GM19239 (cell line): Measurements from ENCODE around the gene DERA.
"Not testable (repeated sequence)": the region's sequence is repeated elsewhere in the genome, so short reads cannot be mapped to it uniquely, and the experiment has no call there.

Experiments
- DNase-seq: peaks from one replicate; pipeline ENCODE4 v3.0.0; 2011; ENCODE audit warnings: low spot score; ENCODE audit not compliant: insufficient read length
- FAIRE-seq: peaks from 2 replicates; lab custom pipeline; 2011; peaks lifted over from hg19 to GRCh38; lab: Jason Lieb, UNC

DERA gene

DNA sequence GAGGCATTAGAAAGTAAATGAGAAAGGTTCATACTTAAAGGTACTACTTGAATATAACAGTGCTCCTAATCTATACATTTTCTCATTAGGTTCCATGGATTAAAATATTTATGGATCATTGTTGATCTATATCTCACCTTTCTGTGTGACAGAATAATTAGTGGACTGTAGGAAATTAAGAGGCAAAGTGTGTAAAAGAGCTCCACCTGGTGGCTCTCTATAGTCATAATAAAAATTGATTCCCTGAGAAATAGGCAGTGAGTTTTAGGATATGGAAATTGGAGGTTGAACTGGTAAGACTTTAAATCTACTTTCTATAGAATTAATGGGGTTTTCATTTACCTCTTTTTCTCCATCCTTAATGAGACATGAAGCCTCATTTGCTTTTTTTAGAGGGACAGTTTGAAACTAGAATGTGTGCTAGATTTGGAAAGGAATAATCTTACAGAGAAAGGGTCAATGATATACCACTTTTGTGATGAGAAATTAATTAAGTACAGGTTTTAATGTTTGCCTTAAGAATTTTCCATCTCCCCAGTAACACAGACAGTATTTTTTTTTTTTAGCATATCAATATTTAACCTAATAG is 11.8 kb upstream of the DERA start:
- FAIRE-seq = peak; percentile 86
- no peak for DNase-seq

DNA sequence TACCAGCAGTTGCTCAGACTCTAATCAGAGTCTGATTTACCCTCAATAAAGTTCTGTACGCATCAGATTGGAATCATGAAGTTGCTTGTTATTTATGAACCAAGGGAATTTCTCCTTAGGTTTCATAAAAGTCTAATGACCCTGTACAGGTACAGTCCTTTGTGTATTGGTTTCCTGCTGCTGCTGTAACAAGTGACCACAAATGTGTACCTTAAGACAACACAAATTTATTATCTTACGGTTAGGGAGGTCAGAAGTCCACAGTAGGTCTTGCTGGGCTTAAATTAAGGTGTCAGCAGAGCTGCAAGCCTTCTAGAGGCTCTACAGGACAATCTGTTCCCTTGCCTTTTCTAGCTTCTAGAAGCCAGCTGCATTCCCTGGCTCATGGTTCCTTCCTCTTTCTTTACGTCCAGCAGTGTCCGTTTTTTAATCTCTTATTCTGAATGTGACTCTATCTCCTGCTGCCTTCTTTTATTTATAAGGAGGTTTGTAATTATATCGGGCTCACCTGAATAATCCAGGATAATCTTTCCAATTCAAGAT is 6.7 kb upstream of the DERA start:
- no peak for DNase-seq

GRCh38 chr12:15910468-15910863 is 666 bp upstream of the DERA start:
- FAIRE-seq (no peak), DNase-seq (no peak)

More for the DNA sequence above, 6.7 kb upstream of the DERA start:
- FAIRE-seq = no peak

GRCh38 chr12:15911931-15912330 is 799 bp downstream of the DERA start:
- not testable (repeated sequence) for FAIRE-seq, DNase-seq

GRCh38 chr12:15914131-15914530 is 3.0 kb downstream of the DERA start:
- not testable (repeated sequence) for FAIRE-seq, DNase-seq

DNA sequence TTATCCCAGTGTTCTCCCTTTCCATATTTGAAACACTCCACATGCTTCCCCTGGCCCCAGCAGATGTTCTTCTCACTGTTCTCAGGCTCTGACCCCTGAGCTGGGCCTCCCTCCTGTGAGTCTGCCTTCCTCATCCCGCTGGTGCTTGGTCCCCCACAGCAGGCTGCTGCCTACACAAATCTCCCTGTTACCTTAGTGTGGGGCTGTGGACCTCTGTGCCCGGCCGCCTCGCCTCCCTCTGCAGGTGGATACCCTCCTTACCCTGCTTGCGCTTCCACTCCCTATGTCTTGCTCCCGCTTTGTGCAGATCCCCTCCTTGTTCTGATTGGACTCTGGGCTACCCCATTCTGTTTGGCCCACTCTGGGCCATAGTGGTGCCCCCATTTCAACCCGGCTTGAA is 6.9 kb downstream of the DERA start:
- no peak for DNase-seq
- FAIRE-seq = no peak

- DNase-seq = no peak
- no peak for FAIRE-seq
These were observed 8.3 kb downstream of the DERA start for GRCh38 chr12:15919418-15919817.

- no peak for FAIRE-seq
- DNase-seq = no peak
These were observed 13.8 kb downstream of the DERA start for GRCh38 chr12:15924956-15925355.

DNA sequence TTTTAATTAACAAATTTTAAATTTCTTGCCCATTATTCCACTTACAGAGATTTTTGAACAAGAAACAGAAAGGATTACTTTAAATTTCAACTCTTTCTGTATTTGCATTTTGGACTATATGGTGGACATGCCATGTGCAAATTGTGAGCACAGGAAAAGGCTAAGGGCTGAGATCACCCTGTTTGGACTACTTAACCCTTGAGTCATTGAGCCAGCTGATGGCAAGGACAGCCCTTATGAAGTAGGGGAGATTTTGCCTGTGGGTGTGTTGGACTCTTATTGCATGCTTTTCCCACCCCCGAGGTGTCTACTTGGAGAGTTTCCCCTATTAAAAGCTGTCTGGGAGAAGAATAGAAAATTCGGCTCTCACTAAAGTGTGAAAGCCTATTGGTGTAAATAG is 17.2 kb downstream of the DERA start:
- FAIRE-seq (no peak), DNase-seq (no peak)

DNA sequence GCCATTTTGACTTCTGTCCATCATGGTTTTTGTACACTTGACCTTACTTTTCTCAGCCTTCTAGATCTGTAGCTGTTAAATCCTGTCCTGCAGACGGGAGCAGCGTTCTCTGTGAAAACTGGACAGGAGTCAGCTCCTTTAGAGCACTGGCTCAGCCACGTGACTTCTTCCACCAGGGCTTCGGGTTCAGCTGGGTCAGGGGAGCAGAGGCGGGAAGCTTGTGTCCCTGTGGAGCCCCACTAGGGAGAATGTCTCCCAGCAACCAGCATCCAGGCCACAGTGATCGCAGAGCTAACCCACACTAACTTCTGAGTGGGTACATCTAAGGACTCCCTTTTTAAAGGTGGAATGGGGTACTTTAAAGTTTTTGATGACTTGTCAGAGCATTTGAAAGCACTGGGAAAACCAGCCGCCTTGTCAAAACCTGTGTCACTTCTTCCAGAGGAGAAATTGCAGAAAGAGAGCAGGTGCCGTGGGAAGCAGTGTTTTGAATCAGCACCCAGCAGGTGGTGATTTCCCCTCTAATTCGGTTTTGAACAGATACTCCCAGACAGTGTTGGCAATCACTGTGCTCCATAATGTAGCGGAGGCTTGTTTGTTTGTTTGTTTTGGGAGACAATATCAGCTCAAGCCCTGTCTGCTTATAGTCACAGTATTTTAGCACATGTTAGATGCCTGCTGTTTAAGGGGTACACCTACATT is 17.9 kb downstream of the DERA start:
- DNase-seq (no peak), FAIRE-seq (no peak)

GRCh38 chr12:15931590-15932053 is 20.5 kb downstream of the DERA start:
- DNase-seq (no peak), FAIRE-seq (peak; percentile 73)

- FAIRE-seq = no peak
- DNase-seq = no peak
These were observed 21.2 kb downstream of the DERA start for GRCh38 chr12:15932327-15932726.

GRCh38 chr12:15932971-15933370 is 21.8 kb downstream of the DERA start:
- DNase-seq (no peak), FAIRE-seq (peak; percentile 55)

DNA sequence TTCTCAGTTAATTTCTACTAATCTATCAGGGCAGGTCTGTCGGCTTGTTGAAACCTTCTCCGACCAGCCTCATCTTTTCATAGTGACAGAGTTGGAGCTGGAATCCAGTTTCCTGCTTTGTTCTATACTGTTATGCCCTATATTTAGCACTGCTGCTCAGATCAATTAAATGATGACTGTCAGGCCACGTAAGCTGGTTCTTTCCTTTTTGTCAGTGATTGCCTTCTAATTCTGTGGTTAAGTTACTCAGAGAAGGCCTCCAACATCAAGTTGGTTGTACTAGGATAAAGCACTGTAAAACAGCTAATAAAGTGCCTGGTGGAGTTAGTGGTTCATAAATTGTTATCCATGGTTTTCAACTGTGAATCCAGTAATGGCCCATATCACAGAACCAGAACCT is 22.6 kb downstream of the DERA start:
- FAIRE-seq (no peak), DNase-seq (no peak)

- DNase-seq (no peak), FAIRE-seq (no peak)
These were observed 25.6 kb downstream of the DERA start for GRCh38 chr12:15936751-15937150.

DNA sequence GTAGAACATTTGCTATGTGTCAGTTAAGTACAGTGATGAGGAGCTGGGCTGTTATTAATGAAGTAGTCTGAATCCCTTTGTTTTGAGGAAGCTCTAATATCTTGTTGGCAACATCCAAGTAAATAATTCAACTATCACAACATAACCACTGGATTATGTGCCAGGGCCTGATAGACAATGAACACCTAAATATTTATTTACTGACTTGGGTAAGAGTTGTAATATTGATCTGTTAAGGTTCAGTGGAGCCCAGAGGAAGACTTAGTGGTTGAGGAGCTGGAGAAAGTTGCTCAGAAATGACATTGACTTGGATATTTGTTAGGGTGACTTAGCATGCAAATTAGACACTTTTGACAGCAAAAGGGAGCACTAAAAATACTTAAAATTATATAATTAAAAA is 26.8 kb downstream of the DERA start:
- DNase-seq (no peak), FAIRE-seq (no peak)

- DNase-seq (no peak), FAIRE-seq (no peak)
These were observed 28.0 kb downstream of the DERA start for GRCh38 chr12:15939111-15939510.

GRCh38 chr12:15942475-15942874 is 31.3 kb downstream of the DERA start:
- no peak for DNase-seq
- no peak for FAIRE-seq

DNA sequence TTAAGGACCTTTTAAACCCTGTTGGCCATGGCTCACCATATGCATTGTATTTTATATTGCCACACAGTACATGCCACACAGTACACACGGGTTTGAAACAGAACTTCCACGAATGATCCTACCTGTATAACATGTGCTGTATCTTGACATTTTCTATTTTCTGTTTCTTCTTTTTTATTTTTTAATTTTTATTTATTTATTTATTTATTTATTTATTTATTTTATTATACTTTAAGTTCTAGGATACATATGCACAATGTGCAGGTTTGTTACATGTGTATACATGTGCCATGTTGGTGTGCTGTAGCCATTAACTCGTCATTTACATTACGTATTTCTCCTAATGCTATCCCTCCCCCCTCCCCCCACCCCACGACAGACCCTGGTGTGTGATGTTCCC is 32.4 kb downstream of the DERA start:
- not testable (repeated sequence) for DNase-seq, FAIRE-seq

GRCh38 chr12:15948461-15948860 is 37.3 kb downstream of the DERA start:
- not testable (repeated sequence) for FAIRE-seq, DNase-seq

GRCh38 chr12:15955281-15955680 is 44.1 kb downstream of the DERA start:
- no peak for FAIRE-seq
- DNase-seq = no peak

DNA sequence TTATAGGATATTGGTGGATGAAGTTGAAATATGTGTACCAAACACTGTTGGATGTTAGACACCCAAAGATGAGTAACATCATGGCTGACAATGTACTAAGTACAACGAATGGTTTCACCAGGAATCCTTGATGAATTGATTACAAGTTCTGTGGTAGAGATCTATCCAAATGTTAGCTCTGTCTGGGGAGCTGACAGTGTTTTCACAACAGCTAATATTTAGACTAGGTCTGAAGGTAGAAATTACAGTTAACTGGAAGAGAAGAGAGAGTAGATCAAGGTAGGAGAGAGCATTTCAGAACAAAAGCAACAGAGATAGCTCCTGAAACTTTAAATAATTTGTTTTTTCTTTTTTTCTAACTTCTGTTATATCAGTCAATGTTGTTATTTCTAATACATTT is 44.9 kb downstream of the DERA start:
- FAIRE-seq (no peak), DNase-seq (no peak)
